GM21619 (cell line): ENCODE measurements around the gene GABRA1.

Experiments used
- ATAC-seq: cut with Tn5 transposase; IDR thresholded peaks from one replicate; pipeline ENCODE4 v1.9.1; 2021; ENCODE audit not compliant: unreplicated experiment

The GABRA1 gene

DNA sequence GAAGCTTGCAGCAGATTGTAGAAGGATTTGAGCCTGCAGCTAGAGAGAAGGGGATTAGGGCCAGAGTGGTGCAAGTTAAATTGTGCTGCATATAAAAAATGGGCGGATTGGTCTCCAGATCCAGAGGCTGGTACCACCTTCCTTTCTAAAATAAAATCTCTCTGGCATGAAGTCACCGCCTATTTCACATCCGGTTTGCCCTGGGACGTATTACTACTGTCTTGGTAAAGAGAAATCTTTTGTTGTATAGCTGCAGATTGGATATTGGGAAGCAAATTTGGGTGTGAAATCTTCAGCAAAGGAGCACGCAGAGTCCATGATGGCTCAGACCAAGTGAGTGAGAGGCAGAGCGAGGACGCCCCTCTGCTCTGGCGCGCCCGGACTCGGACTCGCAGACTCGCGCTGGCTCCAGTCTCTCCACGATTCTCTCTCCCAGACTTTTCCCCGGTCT is at the start of gene GABRA1:
Gene GABRA1, plus strand, starts transcription at position 180 of the 451 bp plus-strand sequence. CDS start 2,691 bp downstream, outside the sequence.
- no peak for ATAC-seq

GRCh38 chr5:161799316-161799715 is 48.6 kb upstream of the GABRA1 start:
- ATAC-seq: no peak

DNA sequence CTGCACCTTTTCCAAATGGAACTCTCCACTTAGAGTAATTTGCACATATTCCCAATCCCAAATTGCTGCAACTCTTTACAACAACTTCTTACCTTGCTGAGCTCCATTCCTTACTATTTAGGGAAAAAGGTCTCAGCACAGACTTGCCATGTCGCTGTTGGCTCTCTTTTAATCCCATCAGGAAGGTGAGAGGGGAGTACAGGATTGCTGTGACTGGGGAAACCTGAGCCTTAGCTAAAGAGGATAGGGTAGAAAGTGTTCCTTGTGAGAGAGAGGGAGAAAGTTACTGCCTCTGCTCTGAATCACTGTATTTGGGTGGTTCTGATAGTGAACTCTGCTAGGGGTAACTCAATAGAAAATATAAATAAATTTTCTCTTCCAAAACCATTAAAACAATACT is 43.7 kb upstream of the GABRA1 start:
- no peak for ATAC-seq

GRCh38 chr5:161846746-161847145 is 1.2 kb upstream of the GABRA1 start:
- ATAC-seq: no peak

DNA sequence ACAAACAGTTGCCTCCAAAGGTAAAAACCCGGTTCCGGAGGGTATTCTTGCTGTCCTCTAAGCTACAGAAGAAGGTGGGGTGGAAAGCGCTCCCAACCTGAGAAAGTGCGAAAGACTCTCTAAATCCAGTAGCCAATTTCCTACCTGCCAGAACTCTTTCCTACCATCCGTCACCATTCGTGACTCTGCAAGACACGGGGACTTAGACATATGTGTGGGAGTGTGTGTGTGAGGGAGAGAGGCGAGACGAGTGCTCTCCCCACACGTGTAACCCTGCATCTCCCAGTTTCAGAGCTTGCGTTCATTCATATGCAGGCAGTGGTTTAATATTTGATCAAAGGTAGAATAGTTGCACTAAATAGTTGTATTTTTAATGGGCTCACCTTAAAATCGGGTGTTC is 473 bp upstream of the GABRA1 start:
- no peak for ATAC-seq

- no peak for ATAC-seq
Observed at GRCh38 chr5:161850491-161850890, 2.6 kb downstream of the GABRA1 start.

GRCh38 chr5:161851691-161852299 is 3.9 kb downstream of the GABRA1 start:
- no peak for ATAC-seq

GRCh38 chr5:161857358-161857757 is 9.4 kb downstream of the GABRA1 start:
- no peak for ATAC-seq

DNA sequence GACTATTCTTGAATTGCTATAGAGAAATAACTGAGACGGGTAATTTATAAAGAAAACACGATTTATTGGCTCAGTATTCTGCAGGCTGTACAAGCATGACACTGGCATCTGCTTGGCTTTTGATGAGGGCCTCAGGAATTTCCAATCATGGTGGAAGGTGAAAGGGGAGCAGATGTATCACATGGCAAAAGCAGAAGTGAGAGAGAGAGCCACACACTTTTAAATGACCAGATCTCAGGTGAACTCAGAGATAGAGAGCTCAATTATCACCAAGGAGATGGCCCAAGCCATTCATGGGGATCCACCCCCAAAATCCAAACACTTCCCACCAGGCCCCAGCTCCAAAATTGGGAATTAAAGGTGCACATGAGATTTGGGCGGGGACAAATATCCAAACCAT is 15.3 kb downstream of the GABRA1 start:
- ATAC-seq: no peak

DNA sequence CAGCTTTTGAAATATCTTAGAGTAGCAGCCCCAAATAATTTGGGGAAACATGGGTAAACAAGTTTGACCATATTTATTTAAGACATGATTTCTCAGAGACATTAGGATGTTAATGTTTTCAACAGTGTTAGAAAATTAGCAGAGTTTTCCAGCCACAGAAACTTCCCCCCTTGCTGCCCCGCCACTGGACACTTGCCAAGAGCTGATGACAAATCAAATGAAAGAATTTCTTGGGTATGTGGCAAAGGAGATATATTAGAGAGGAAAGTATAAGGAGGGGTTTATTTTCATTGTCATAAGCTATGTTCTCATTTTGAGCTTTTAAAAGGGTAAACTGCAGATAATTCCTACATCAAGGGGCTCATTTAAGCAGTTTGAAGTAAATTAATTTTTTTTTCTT is 15.9 kb downstream of the GABRA1 start:
- ATAC-seq: no peak

DNA sequence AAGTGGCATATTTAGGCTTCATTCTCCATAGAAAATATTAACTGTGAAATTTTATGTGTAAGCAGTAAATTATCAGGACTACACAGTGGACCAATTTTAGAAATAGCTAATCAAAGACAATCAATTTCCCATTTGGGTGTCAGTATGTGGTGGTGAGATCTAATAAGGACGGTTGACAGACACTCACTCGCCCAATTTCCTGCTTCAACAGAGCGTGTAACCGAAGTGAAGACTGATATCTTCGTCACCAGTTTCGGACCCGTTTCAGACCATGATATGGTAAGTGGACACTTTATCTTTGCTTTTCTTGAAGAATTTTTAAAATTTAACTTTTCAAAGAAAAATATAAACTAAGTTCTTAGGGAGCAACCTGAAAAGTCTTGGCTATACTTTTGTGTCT is 17.6 kb downstream of the GABRA1 start:
- ATAC-seq: no peak

DNA sequence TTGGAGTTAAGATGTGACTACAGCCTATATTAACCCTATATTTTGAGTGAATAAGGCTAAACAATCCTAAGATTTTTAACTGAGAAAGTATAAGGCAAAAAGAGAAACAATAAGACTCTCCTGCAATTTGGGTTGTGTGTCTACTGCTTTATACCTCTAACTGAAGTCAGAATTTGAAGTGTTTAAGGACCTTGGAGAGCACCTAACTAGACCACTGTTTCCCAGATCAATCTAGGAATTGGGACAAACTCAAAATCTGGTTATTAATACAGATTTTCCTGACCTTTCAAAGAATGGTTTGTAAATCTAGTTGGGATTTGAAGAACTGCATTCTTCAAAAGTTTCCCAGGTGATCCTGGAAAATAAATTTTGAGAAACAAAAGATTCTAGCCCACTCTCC is 42.1 kb downstream of the GABRA1 start:
- ATAC-seq: no peak

- ATAC-seq: no peak
Observed at GRCh38 chr5:161895514-161895913, 47.6 kb downstream of the GABRA1 start.

GRCh38 chr5:161897033-161897432 is 49.1 kb downstream of the GABRA1 start:
- ATAC-seq: no peak

DNA sequence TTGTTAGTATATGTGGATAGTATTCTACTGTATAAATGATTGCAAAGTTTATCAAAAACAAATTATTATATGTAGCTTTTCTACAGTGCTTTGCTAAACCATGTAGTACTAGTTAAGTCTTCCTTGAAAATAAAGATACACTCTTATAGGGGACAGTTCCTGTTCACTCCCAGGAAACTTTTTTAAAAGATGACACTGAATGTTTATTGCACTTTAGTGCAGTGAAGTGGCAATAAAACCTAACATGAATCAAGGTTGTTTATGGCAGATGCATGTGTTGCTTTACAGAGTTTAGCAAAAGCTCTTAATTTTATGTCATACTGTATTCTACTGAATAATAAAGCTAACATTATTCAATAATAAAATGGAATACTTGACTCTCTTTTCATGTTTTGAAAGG is 51.7 kb downstream of the GABRA1 start:
- no peak for ATAC-seq

GRCh38 chr5:161900981-161901380 is 53.1 kb downstream of the GABRA1 start:
- no peak for ATAC-seq

DNA sequence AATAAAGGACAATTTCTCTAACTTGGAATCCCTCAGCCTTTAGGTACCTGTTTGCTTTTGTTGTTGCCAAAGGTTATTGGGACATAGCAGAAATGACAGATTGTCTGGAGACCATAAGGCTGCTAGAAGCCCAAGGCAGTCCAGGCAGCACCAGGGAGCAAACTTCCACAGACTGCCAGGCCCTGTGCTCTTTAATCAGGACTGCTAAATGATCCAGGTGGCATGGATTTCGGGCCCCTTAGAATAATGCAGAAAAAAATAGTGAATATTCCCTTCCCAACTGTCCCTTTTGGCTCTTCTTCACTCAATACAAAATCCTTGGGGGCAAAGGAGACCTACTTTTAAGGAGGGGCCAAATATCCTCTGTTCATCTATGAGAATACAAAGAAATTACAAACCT is 73.9 kb downstream of the GABRA1 start:
- no peak for ATAC-seq

DNA sequence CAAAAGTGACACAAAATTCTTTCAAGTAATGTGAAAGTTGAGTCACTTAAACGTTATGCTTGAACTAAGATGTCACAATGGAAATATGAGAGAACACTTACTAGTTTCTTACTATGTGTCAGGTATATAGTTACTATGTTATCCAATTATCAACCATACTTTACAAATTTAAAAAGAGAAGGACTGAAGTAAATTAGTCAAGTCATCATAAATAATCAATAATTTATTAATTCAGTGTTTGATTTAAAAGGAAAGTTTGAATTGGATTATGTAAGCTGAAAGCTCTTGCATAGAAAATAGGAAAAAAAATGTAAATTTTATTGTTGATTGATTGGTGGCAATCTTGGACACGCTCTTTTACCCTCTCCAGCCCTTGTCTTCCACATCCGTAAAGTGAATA is 76.3 kb downstream of the GABRA1 start:
- ATAC-seq: no peak

GRCh38 chr5:161925960-161926359 is 78.0 kb downstream of the GABRA1 start:
- no peak for ATAC-seq

GRCh38 chr5:161934486-161934885 is 86.6 kb downstream of the GABRA1 start:
- ATAC-seq: no peak

DNA sequence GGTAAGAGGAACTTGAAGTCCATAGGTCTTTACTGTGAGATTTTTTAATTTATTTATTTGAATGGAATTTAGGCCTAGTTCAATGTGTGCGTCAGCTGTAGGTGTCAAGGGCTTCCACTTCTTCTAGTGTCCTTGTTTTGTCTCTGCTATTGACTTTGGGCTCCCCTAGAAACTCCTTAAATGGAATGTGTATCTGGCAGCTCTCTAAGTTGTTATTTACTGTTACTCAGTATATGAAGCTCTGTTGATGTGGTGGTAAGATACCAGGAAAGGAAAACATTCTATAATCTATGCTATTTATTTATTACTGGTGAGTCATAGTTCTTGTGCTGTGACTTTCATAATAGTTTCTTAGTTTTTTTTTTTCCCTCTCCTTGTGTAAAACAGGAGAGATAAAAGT is 97.1 kb downstream of the GABRA1 start:
- no peak for ATAC-seq

GRCh38 chr5:161946911-161947310 is 99.0 kb downstream of the GABRA1 start:
- no peak for ATAC-seq
